Activated naive CD8-positive, alpha-beta T cell (primary cell): ENCODE data around the gene ZNF304.
"Not testable (repeated sequence)": the region's sequence is repeated elsewhere in the genome, so short reads cannot be mapped to it uniquely, and the experiment has no call there.

Experiments
- H3K27ac Mint-ChIP-seq: one replicate; pipeline ENCODE4 v1.8.0; 2021; ENCODE audit warnings: mixed read lengths
- H3K27me3 Mint-ChIP-seq: one replicate; pipeline ENCODE4 v1.8.0; 2021; ENCODE audit warnings: mixed read lengths
- H3K36me3 Mint-ChIP-seq: one replicate; pipeline ENCODE4 v1.8.0; 2021; ENCODE audit warnings: mixed read lengths
- H3K4me1 Mint-ChIP-seq: one replicate; pipeline ENCODE4 v1.8.0; 2021; ENCODE audit warnings: low read depth, mixed read lengths
- H3K4me3 Mint-ChIP-seq: one replicate; pipeline ENCODE4 v1.8.0; 2021; ENCODE audit warnings: mild to moderate bottlenecking, mixed read lengths
- H3K9me3 Mint-ChIP-seq: one replicate; pipeline ENCODE4 v1.8.0; 2021; ENCODE audit warnings: low read depth, mixed read lengths

The ZNF304 gene

GRCh38 chr19:57334191-57334590 lies 16.9 kb upstream of the ZNF304 start:
- Mint-ChIP-seq H3K4me1 (no peaks in the 10 kb centered on the region), H3K4me3 (no peak overlapping the region), H3K9me3 (peaks cover 18% of the 10 kb centered on the region), H3K27me3 (no peaks in the 10 kb centered on the region), H3K27ac (no peak overlapping the region), H3K36me3 (peaks cover 30% of the 10 kb centered on the region)

- H3K27me3 Mint-ChIP-seq: no peaks in the 10 kb centered on the region
- no peak overlapping the region for H3K27ac Mint-ChIP-seq
These were observed 12.2 kb upstream of the ZNF304 start for GRCh38 chr19:57338877-57339276.

GRCh38 chr19:57342582-57342981 lies 8.5 kb upstream of the ZNF304 start:
- H3K4me3 Mint-ChIP-seq: no peak overlapping the region
- H3K9me3 Mint-ChIP-seq: peaks cover 18% of the 10 kb centered on the region
- H3K27ac Mint-ChIP-seq: no peak overlapping the region
- no peaks in the 10 kb centered on the region for H3K4me1 Mint-ChIP-seq
- peaks cover 15% of the 10 kb centered on the region for H3K36me3 Mint-ChIP-seq
- peaks cover 6% of the 10 kb centered on the region for H3K27me3 Mint-ChIP-seq

More at GRCh38 chr19:57338877-57339276, 12.2 kb upstream of the ZNF304 start:
- H3K9me3 Mint-ChIP-seq: peaks cover 26% of the 10 kb centered on the region
- peaks cover 22% of the 10 kb centered on the region for H3K36me3 Mint-ChIP-seq
- no peak overlapping the region for H3K4me3 Mint-ChIP-seq
- H3K4me1 Mint-ChIP-seq: no peaks in the 10 kb centered on the region

DNA sequence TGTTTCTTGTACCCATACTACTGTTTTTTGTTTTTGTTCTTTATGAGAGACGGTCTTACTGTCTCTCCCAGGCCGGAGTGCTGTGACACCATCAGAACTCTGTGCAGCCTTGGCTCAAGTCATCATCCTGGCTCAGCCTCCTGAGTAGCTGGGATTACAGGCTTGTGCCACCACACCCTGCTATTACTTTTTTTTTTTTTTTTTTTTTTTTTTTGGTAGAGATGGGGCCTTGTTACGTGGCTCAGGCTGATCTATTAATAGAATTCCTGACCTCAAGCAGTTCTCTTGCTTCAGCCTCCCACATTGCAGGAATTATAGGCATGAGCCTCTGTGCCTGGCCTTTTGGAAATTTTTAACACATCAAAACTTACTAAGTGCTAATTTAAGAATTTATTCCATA lies 2.9 kb upstream of the ZNF304 start:
- Mint-ChIP-seq H3K4me1 (peaks cover 27% of the 10 kb centered on the region), H3K36me3 (peaks cover 25% of the 10 kb centered on the region), H3K27ac (no peak overlapping the region), H3K27me3 (peaks cover 6% of the 10 kb centered on the region), H3K9me3 (peaks cover 14% of the 10 kb centered on the region), H3K4me3 (no peak overlapping the region)

GRCh38 chr19:57351867-57352266 lies 796 bp downstream of the ZNF304 start:
- H3K27ac Mint-ChIP-seq: peak overlapping the region; percentile 87
- peaks cover 34% of the 10 kb centered on the region for H3K4me1 Mint-ChIP-seq
- H3K4me3 Mint-ChIP-seq: peak overlapping the region; percentile 96
- peaks cover 59% of the 10 kb centered on the region for H3K36me3 Mint-ChIP-seq
- H3K27me3 Mint-ChIP-seq: peaks cover 4% of the 10 kb centered on the region
- peaks cover 33% of the 10 kb centered on the region for H3K9me3 Mint-ChIP-seq

- Mint-ChIP-seq H3K27ac (no peak overlapping the region), H3K9me3 (peaks cover 33% of the 10 kb centered on the region), H3K27me3 (no peaks in the 10 kb centered on the region), H3K4me1 (peaks cover 29% of the 10 kb centered on the region), H3K36me3 (peaks cover 68% of the 10 kb centered on the region), H3K4me3 (no peak overlapping the region)
These were observed 4.8 kb downstream of the ZNF304 start for GRCh38 chr19:57355916-57356315.

- no peaks in the 10 kb centered on the region for H3K27me3 Mint-ChIP-seq
- H3K36me3 Mint-ChIP-seq: peaks cover 69% of the 10 kb centered on the region
- peaks cover 32% of the 10 kb centered on the region for H3K9me3 Mint-ChIP-seq
- no peak overlapping the region for H3K4me3 Mint-ChIP-seq
- H3K27ac Mint-ChIP-seq: no peak overlapping the region
- H3K4me1 Mint-ChIP-seq: peaks cover 14% of the 10 kb centered on the region
These were observed 6.3 kb downstream of the ZNF304 start for GRCh38 chr19:57357406-57357805.

GRCh38 chr19:57359300-57359699 lies 8.2 kb downstream of the ZNF304 start:
- no peak overlapping the region for H3K27ac Mint-ChIP-seq
- peaks cover 23% of the 10 kb centered on the region for H3K9me3 Mint-ChIP-seq
- peaks cover 15% of the 10 kb centered on the region for H3K4me1 Mint-ChIP-seq
- no peak overlapping the region for H3K4me3 Mint-ChIP-seq
- H3K27me3 Mint-ChIP-seq: no peaks in the 10 kb centered on the region
- H3K36me3 Mint-ChIP-seq: peaks cover 61% of the 10 kb centered on the region

DNA sequence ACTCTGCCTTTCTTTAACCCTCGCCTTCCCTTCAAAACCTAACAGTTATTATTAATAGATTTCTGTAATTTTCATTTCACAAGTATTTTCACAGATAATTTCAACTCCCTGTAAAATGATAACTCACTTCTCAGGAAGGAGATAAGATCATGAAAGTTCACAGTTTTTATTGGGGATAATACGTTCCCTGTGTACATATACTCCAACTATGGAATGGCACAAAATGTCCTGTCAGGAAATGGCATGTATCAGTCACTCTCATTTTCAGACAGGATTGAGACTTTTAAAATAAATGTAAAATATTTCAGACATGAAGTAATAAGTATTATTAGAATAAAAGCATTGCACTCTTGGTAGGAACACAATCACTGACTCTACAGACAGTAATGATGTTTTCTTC lies 11.3 kb downstream of the ZNF304 start:
- peak overlapping the region; percentile 93 for H3K4me3 Mint-ChIP-seq
- H3K27ac Mint-ChIP-seq: no peak overlapping the region
- peaks cover 33% of the 10 kb centered on the region for H3K36me3 Mint-ChIP-seq
- H3K9me3 Mint-ChIP-seq: peaks cover 8% of the 10 kb centered on the region
- H3K4me1 Mint-ChIP-seq: peaks cover 15% of the 10 kb centered on the region
- H3K27me3 Mint-ChIP-seq: no peaks in the 10 kb centered on the region

GRCh38 chr19:57362997-57363687 lies 12.1 kb downstream of the ZNF304 start, which contains the start of the genes TRAPPC2B and ZNF547:
TSS of gene TRAPPC2B (plus strand) at chr19:57363551. CDS start at chr19:57364834, 1,283 bp downstream.
TSS of gene ZNF547 (plus strand) at chr19:57363551. CDS start at chr19:57368556, 5,005 bp downstream.
- Mint-ChIP-seq H3K27ac (peak within 1 kb of the TSS; percentile 94), H3K9me3 (peaks cover 8% of the 10 kb centered on the region), H3K4me1 (peaks cover 15% of the 10 kb centered on the region), H3K27me3 (no peaks in the 10 kb centered on the region), H3K36me3 (peaks cover 30% of the 10 kb centered on the region), H3K4me3 (peak within 1 kb of the TSS; percentile 93)

GRCh38 chr19:57363688-57364181 lies 12.7 kb downstream of the ZNF304 start:
- no peaks in the 10 kb centered on the region for H3K27me3 Mint-ChIP-seq

DNA sequence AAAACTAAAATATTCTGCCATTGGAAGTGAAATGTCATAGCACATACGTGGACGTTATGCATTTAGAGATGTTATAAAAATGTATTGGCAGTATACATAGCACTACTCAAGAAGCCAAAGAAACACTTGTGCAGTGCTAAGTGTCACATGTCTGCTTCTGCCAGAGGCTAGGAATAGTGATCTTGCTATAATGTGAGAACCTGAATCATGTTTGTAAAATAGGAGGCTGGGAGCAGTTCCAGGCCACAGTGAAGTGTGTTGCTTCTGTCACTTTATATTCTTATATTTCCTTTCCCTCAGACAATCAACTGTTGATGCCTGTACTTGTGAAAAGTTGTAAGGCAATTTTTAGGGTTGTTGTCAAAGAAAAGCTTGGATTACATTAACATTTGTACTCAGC lies 15.7 kb downstream of the ZNF304 start:
- Mint-ChIP-seq H3K4me3 (no peak overlapping the region), H3K27me3 (no peaks in the 10 kb centered on the region), H3K36me3 (peaks cover 37% of the 10 kb centered on the region), H3K9me3 (peaks cover 8% of the 10 kb centered on the region), H3K4me1 (peaks cover 15% of the 10 kb centered on the region), H3K27ac (no peak overlapping the region)

More at GRCh38 chr19:57363688-57364181, 12.7 kb downstream of the ZNF304 start:
- H3K4me1 Mint-ChIP-seq: peaks cover 15% of the 10 kb centered on the region
- peaks cover 11% of the 10 kb centered on the region for H3K9me3 Mint-ChIP-seq
- peak overlapping the region; percentile 94 for H3K27ac Mint-ChIP-seq
- peaks cover 29% of the 10 kb centered on the region for H3K36me3 Mint-ChIP-seq
- peak overlapping the region; percentile 93 for H3K4me3 Mint-ChIP-seq

GRCh38 chr19:57374179-57374578 lies 23.1 kb downstream of the ZNF304 start:
- H3K27ac Mint-ChIP-seq: no peak overlapping the region
- H3K9me3 Mint-ChIP-seq: peaks cover 20% of the 10 kb centered on the region
- H3K4me3 Mint-ChIP-seq: no peak overlapping the region
- H3K27me3 Mint-ChIP-seq: no peaks in the 10 kb centered on the region
- H3K36me3 Mint-ChIP-seq: peaks cover 66% of the 10 kb centered on the region
- H3K4me1 Mint-ChIP-seq: no peaks in the 10 kb centered on the region

- H3K4me1 Mint-ChIP-seq, H3K27me3 Mint-ChIP-seq, H3K27ac Mint-ChIP-seq, H3K4me3 Mint-ChIP-seq: not testable (repeated sequence)
- peaks cover 66% of the 10 kb centered on the region for H3K36me3 Mint-ChIP-seq
- H3K9me3 Mint-ChIP-seq: peaks cover 25% of the 10 kb centered on the region
These were observed 23.6 kb downstream of the ZNF304 start for GRCh38 chr19:57374647-57375046.

GRCh38 chr19:57376151-57376550 lies 25.1 kb downstream of the ZNF304 start:
- Mint-ChIP-seq H3K9me3 (peaks cover 34% of the 10 kb centered on the region), H3K4me1 (no peaks in the 10 kb centered on the region), H3K27me3 (no peaks in the 10 kb centered on the region), H3K36me3 (peaks cover 67% of the 10 kb centered on the region), H3K27ac (no peak overlapping the region), H3K4me3 (no peak overlapping the region)
